GM18873 (cell line): ENCODE measurements around the gene ZDHHC8.

ENCODE experiments used
- ATAC-seq: cut with Tn5 transposase; IDR thresholded peaks from one replicate; pipeline ENCODE4 v1.9.1; 2021; ENCODE audit warnings: mild to moderate bottlenecking, moderate library complexity, moderate number of reproducible peaks; ENCODE audit not compliant: unreplicated experiment, low FRiP score

The ZDHHC8 gene

GRCh38 chr22:20191000-20191515, 59.5 kb downstream of the ZDHHC8 start:
- ATAC-seq = no peak

- no peak for ATAC-seq
Observed at GRCh38 chr22:20191803-20192202, 60.2 kb downstream of the ZDHHC8 start.

- no peak for ATAC-seq
Observed at GRCh38 chr22:20192293-20192971, 60.8 kb downstream of the ZDHHC8 start.

GRCh38 chr22:20192972-20193760, 61.6 kb downstream of the ZDHHC8 start:
- ATAC-seq = no peak

GRCh38 chr22:20193761-20194494, 62.3 kb downstream of the ZDHHC8 start:
- ATAC-seq = no peak

GRCh38 chr22:20194681-20195593, 63.3 kb downstream of the ZDHHC8 start:
- ATAC-seq = no peak

- ATAC-seq = no peak
Observed at GRCh38 chr22:20196094-20196842, 64.7 kb downstream of the ZDHHC8 start.
